H9 (cell line): ENCODE data around the gene SLC9A9. TPM values are rescaled to one million over a fixed set of nuclear protein-coding genes. Genes with fewer than 3 reads are reported as not detected.

Experiments
- DNase-seq: peaks from one replicate; pipeline ENCODE4 v3.0.0-alpha.2; 2017
- H2AFZ ChIP-seq: one replicate; pipeline ENCODE4 v1.6.1; 2013; ENCODE audit warnings: mild to moderate bottlenecking, low read length, control low read depth, moderate library complexity
- H2AK5ac ChIP-seq: 2 replicates; pipeline ENCODE4 v1.6.1; 2013; ENCODE audit warnings: low read length, control low read depth, mixed read lengths; ENCODE audit not compliant: insufficient read length
- H2BK120ac ChIP-seq: one replicate; pipeline ENCODE4 v1.6.1; 2013; ENCODE audit warnings: low read depth, mild to moderate bottlenecking, low read length, control low read depth, inconsistent platforms; ENCODE audit not compliant: poor library complexity, severe bottlenecking
- H2BK12ac ChIP-seq: 2 replicates; pipeline ENCODE4 v1.6.1; 2013; ENCODE audit warnings: low read length, control low read depth, mixed read lengths, low read depth; ENCODE audit not compliant: insufficient read length
- H2BK15ac ChIP-seq: 2 replicates; pipeline ENCODE4 v1.6.1; 2013; ENCODE audit warnings: low read depth, low read length, control low read depth
- H2BK20ac ChIP-seq: one replicate; pipeline ENCODE4 v1.6.1; 2013; ENCODE audit warnings: low read depth, mild to moderate bottlenecking, low read length, control low read depth, inconsistent platforms; ENCODE audit not compliant: poor library complexity, severe bottlenecking
- H2BK5ac ChIP-seq: 2 replicates; pipeline ENCODE4 v1.6.1; 2013; ENCODE audit warnings: low read length, control low read depth, mixed read lengths; ENCODE audit not compliant: insufficient read length
- H3K14ac ChIP-seq: 2 replicates; pipeline ENCODE4 v1.6.1; 2013; ENCODE audit warnings: low read length, control low read depth; ENCODE audit not compliant: insufficient read depth
- H3K18ac ChIP-seq: 2 replicates; pipeline ENCODE4 v1.6.1; 2013; ENCODE audit warnings: low read depth, mild to moderate bottlenecking, mixed read lengths, low read length, control low read depth; ENCODE audit not compliant: insufficient read length
- H3K23ac ChIP-seq: 2 replicates; pipeline ENCODE4 v1.6.1; 2013; ENCODE audit warnings: low read length, control low read depth, mixed read lengths, low read depth; ENCODE audit not compliant: insufficient read length
- H3K23me2 ChIP-seq: 2 replicates; pipeline ENCODE4 v1.6.1; 2013; ENCODE audit warnings: low read depth, mild to moderate bottlenecking, mixed read lengths, low read length, control low read depth; ENCODE audit not compliant: insufficient read length, poor library complexity, severe bottlenecking
- H3K27ac ChIP-seq: 2 replicates; pipeline ENCODE4 v1.5.1; 2013; ENCODE audit warnings: low read length, control low read depth, mixed read lengths, low read depth; ENCODE audit not compliant: insufficient read length
- H3K27me3 ChIP-seq: 2 replicates; pipeline ENCODE4 v1.6.1; 2013; ENCODE audit warnings: low read length, control low read depth, inconsistent platforms; ENCODE audit not compliant: insufficient read depth
- H3K4ac ChIP-seq: 2 replicates; pipeline ENCODE4 v1.6.1; 2013; ENCODE audit warnings: low read depth, mild to moderate bottlenecking, control low read depth, inconsistent platforms, low read length, moderate library complexity
- H3K4me1 ChIP-seq: 2 replicates; pipeline ENCODE4 v1.6.1; 2013; ENCODE audit warnings: low read length, control low read depth, inconsistent platforms; ENCODE audit not compliant: insufficient read depth
- H3K4me2 ChIP-seq: 2 replicates; pipeline ENCODE4 v1.6.1; 2013; ENCODE audit warnings: low read length, control low read depth, mixed read lengths; ENCODE audit not compliant: insufficient read length, insufficient read depth
- H3K56ac ChIP-seq: 2 replicates; pipeline ENCODE4 v1.6.1; 2013; ENCODE audit warnings: low read depth, mild to moderate bottlenecking, mixed read lengths, low read length, control low read depth; ENCODE audit not compliant: insufficient read length
- H3K79me1 ChIP-seq: 2 replicates; pipeline ENCODE4 v1.6.1; 2013; ENCODE audit warnings: low read depth, mild to moderate bottlenecking, moderate library complexity, low read length, control low read depth, inconsistent platforms; ENCODE audit not compliant: insufficient read depth, poor library complexity, severe bottlenecking
- H3K79me2 ChIP-seq: 2 replicates; pipeline ENCODE4 v1.6.1; 2013; ENCODE audit warnings: low read length, control low read depth, inconsistent platforms; ENCODE audit not compliant: insufficient read depth
- H3K9ac ChIP-seq: 2 replicates; pipeline ENCODE4 v1.6.1; 2013; ENCODE audit warnings: low read length, control low read depth, mixed read lengths; ENCODE audit not compliant: insufficient read length; ENCODE audit errors: extremely low read depth
- H3K9me3 ChIP-seq: one replicate; pipeline ENCODE4 v1.6.1; 2013; ENCODE audit warnings: low read depth, low read length, inconsistent platforms; ENCODE audit not compliant: control insufficient read depth
- H3T11ph ChIP-seq: one replicate; pipeline ENCODE4 v1.6.1; 2013; ENCODE audit warnings: mild to moderate bottlenecking, low read length, control low read depth, inconsistent platforms
- H4K20me1 ChIP-seq: one replicate; pipeline ENCODE4 v1.6.1; 2013; ENCODE audit not compliant: control insufficient read depth, insufficient read length, insufficient read depth
- H4K5ac ChIP-seq: 2 replicates; pipeline ENCODE4 v1.6.1; 2013; ENCODE audit warnings: low read depth, mild to moderate bottlenecking, mixed read lengths, low read length, control low read depth; ENCODE audit not compliant: insufficient read length
- H4K8ac ChIP-seq: replicated peaks from 2 replicates; pipeline ENCODE4 v1.6.1; 2013; ENCODE audit warnings: low read length, control low read depth, mixed read lengths, low read depth; ENCODE audit not compliant: insufficient read length
- H4K91ac ChIP-seq: 2 replicates; pipeline ENCODE4 v1.6.1; 2013; ENCODE audit warnings: low read depth, mild to moderate bottlenecking, moderate library complexity, mixed read lengths, low read length, control low read depth; ENCODE audit not compliant: insufficient read length
- H3K27ac Mint-ChIP-seq, 3 experiments: 2 replicates in 2 of 3; 3 replicates in 1 of 3; pipeline ENCODE4 v1.8.0; 2020 to 2021; ENCODE audit warnings: mixed read lengths in 3 of 3, mild to moderate bottlenecking in 1 of 3, moderate library complexity in 1 of 3
- H3K27me3 Mint-ChIP-seq: 2 replicates; pipeline ENCODE4 v1.8.0; 2021; ENCODE audit warnings: low read depth, mild to moderate bottlenecking, moderate library complexity, mixed read lengths
- H3K36me3 Mint-ChIP-seq, 3 experiments: 2 replicates in 2 of 3; 3 replicates in 1 of 3; pipeline ENCODE4 v1.8.0; 2020 to 2021; ENCODE audit warnings: low read depth in 3 of 3, mixed read lengths in 3 of 3; ENCODE audit not compliant: insufficient read depth in 1 of 3
- H3K4me1 Mint-ChIP-seq, 2 experiments: 2 replicates each; pipeline ENCODE4 v1.8.0; 2020; ENCODE audit warnings: mixed read lengths in 2 of 2
- H3K4me3 Mint-ChIP-seq, 2 experiments: 2 replicates in 1 of 2; 3 replicates in 1 of 2; pipeline ENCODE4 v1.8.0; 2020 to 2021; ENCODE audit warnings: mild to moderate bottlenecking in 2 of 2, mixed read lengths in 2 of 2, moderate library complexity in 1 of 2
- H3K9me3 Mint-ChIP-seq, 2 experiments: 2 replicates in 1 of 2; 3 replicates in 1 of 2; pipeline ENCODE4 v1.8.0; 2020; ENCODE audit warnings: mild to moderate bottlenecking in 2 of 2, mixed read lengths in 2 of 2, moderate library complexity in 1 of 2
- CTCF ChIP-seq: fragments of 200-600 bp; sonication (generic); conservative IDR thresholded peaks from 3 replicates; pipeline ENCODE4 v1.8.0; 2021; ENCODE audit warnings: antibody characterized with exemption, mild to moderate bottlenecking
- WGBS: extraction: QIAGEN DNeasy Blood & Tissue Kit; methylation state at CpG from one replicate; pipeline ENCODE4 v1.1.7; 2013; ENCODE audit warnings: missing lambda C conversion rate, low lambda C conversion rate, mixed read lengths; ENCODE audit not compliant: insufficient read length; ENCODE audit errors: extremely low coverage; 5-methylcytosine and 5-hydroxymethylcytosine counted together
- total RNA-seq: library from RNA; stranded (reverse); gene quantifications from 2 replicates; pipeline ENCODE4 v1.2.1, GENCODE V29; 2021

SLC9A9 gene
- total RNA-seq, 1 experiment from 2014 or later = 0.35 TPM

DNA sequence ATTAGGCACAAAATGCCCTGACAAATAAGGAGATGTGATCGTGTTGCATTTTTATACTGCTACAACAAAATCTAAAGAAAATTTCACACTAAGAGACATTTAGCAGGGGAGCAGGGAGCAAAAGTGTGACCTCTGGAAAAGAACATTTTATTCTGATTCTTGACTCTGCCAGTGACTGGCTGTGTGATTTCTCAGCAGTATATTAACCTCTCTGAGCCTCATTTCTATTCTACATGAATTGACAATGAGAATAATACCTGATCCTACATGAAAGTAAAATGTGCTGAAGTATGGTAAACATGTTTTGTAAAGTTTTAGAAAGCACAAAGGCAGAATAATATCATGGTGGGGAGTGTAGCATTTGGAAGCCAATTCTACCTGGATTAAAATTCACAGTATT, 273.3 kb downstream of the SLC9A9 start:
- H3T11ph ChIP-seq = no peak overlapping the region
- 0 out of 2 replicates have a peak, but pooled peaks cover 2% of the 10 kb centered on the region for H3K4me1 ChIP-seq
- TF ChIP-seq CTCF = no peak
- no peak overlapping the region for H3K4me2 ChIP-seq
- H2AFZ ChIP-seq = no peak overlapping the region
- no peak overlapping the region for H3K18ac ChIP-seq
- Mint-ChIP-seq H3K27me3 (no peaks in the 10 kb centered on the region; the same call in 1 of the 2 replicates), H3K27ac (no peak overlapping the region), H3K4me3 (no peak overlapping the region), H3K36me3 (no peaks in the 10 kb centered on the region), H3K4me1 (peaks cover 5 to 6% of the 10 kb centered on the region in 2 experiments; a peak in 2 of 4 replicates), H3K9me3 (no peaks in the 10 kb centered on the region)
- no peaks in the 10 kb centered on the region for H3K79me2 ChIP-seq
- H3K27ac ChIP-seq = no peak overlapping the region
- H3K4ac ChIP-seq = no peak overlapping the region
- no peak for DNase-seq
- H4K20me1 ChIP-seq = no peaks in the 10 kb centered on the region
- H4K5ac ChIP-seq = no peak overlapping the region
- H2AK5ac ChIP-seq = no peak overlapping the region
- no peak overlapping the region for H2BK15ac ChIP-seq
- H3K14ac ChIP-seq = no peak overlapping the region
- H2BK5ac ChIP-seq = no peak overlapping the region
- H3K79me1 ChIP-seq = no peaks in the 10 kb centered on the region
- H2BK120ac ChIP-seq = no peak overlapping the region
- H3K27me3 ChIP-seq = no peaks in the 10 kb centered on the region
- H2BK20ac ChIP-seq = no peak overlapping the region
- no peak overlapping the region for H3K9ac ChIP-seq
- no peak overlapping the region for H4K8ac ChIP-seq
- no peak overlapping the region for H2BK12ac ChIP-seq
- H3K9me3 ChIP-seq = no peaks in the 10 kb centered on the region
- H3K23me2 ChIP-seq = no peaks in the 10 kb centered on the region
- no peak overlapping the region for H3K23ac ChIP-seq
- H3K56ac ChIP-seq = no peak overlapping the region
- H4K91ac ChIP-seq = no peak overlapping the region
- no CpG with 5 or more reads among the region's 1 CpG for WGBS
